Measurements from ENCODE around the gene NT5C.
A peak's percentile ranks its signal among the peaks of the same experiment; 100 is the strongest.
"Not testable (repeated sequence)": the region's sequence is repeated elsewhere in the genome, so short reads cannot be mapped to it uniquely, and the experiment has no call there.

The NT5C gene

GRCh38 chr17:75133001-75133400 is 1.5 kb upstream of the NT5C start:
- peaks cover 39% of the 10 kb centered on the region for H3K36me3 ChIP-seq (ENCODE audit: control insufficient read depth, low read length)
- H3K4me1 ChIP-seq (ENCODE audit: control insufficient read depth, low read length), result peaks cover 16% of the 10 kb centered on the region
- H3K9me2 ChIP-seq (replicated peaks; ENCODE audit: control insufficient read depth, low read length), result no peaks in the 10 kb centered on the region
- no peak overlapping the region for H3K4me2 ChIP-seq (ENCODE audit: low read length)
- no peak overlapping the region for H3K27ac ChIP-seq (ENCODE audit: low read depth, low read length)
- no peaks in the 10 kb centered on the region for H3K9me3 ChIP-seq (ENCODE audit: control insufficient read depth, insufficient read depth, low read length)
- H3K4me3 ChIP-seq (ENCODE audit: low read length), result no peak overlapping the region
- H3K79me2 ChIP-seq (ENCODE audit: control insufficient read depth, low read length), result peaks cover 21% of the 10 kb centered on the region
- TF ChIP-seq CTCF (IDR thresholded peaks at IDR 0.05; ENCODE audit: low read depth, low read length, poor library complexity, severe bottlenecking) (no peak), EZH2phosphoT487 (IDR thresholded peaks at IDR 0.05; ENCODE audit: borderline replicate concordance, low read length) (no peak)
- peaks cover 32% of the 10 kb centered on the region for H3F3A ChIP-seq (ENCODE audit: control insufficient read depth, insufficient read depth)
- H3K27me3 ChIP-seq (ENCODE audit: control insufficient read depth, low read length), result no peaks in the 10 kb centered on the region
- H4K20me1 ChIP-seq (ENCODE audit: control insufficient read depth, insufficient read depth, low read depth, low read length), result no peaks in the 10 kb centered on the region

DNA sequence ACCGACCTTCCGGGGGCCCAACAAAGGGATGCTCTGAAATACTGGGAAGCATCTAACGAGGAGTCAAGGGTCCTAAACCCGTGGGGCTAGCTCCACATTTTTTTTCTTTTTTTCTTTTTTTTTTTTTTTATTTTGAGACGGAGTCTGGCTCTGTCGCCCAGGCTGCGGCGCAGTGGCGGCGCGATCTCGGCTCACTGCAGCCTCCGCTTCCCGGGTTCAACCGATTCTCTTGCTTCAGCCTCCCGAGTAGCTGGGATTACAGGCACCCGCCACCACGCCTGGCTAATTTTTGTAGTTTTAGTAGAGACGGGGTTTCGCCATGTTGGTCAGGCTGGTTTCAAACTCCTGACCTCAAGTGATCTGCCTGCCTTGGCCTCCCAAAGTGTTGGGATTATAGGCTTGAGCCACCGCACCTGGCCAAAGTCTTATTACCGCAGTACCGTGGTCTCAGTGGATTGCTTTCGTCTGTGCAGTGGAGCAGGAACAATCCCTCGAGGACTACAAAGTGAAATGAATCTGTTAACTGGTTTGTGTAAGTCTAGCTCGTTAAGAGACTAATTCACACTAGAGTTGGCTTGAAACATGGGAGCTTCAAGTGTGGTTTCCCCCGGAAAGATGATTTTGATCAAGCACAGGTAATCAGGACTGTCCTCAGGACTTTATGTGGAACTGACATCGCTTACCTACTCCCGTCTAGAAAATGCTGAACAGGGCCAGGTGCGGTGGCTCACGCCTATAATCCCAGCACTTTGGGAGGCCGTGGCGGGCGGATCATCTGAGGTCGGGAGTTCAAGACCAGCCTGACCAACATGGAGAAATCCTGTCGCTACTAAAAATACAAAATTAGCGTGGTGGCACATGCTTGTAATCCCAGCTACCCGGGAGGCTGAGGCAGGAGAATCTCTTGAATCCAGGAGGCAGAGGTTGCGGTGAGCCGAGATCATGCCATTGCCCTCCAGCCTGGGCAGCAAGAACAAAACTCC is 767 bp upstream of the NT5C start:
- H4K20me1 ChIP-seq (ENCODE audit: control insufficient read depth, insufficient read depth, low read depth, low read length); H3K9me2 ChIP-seq (replicated peaks; ENCODE audit: control insufficient read depth, low read length); H3K27me3 ChIP-seq (ENCODE audit: control insufficient read depth, low read length); H3K9me3 ChIP-seq (ENCODE audit: control insufficient read depth, insufficient read depth, low read length): not testable (repeated sequence)
- H3K79me2 ChIP-seq (ENCODE audit: control insufficient read depth, low read length), result peaks cover 21% of the 10 kb centered on the region
- H3K4me2 ChIP-seq (ENCODE audit: low read length), result peak overlapping the region; percentile 66
- peaks cover 33% of the 10 kb centered on the region for H3K36me3 ChIP-seq (ENCODE audit: control insufficient read depth, low read length)
- H3F3A ChIP-seq (ENCODE audit: control insufficient read depth, insufficient read depth), result peaks cover 37% of the 10 kb centered on the region
- H3K27ac ChIP-seq (ENCODE audit: low read depth, low read length), result peak overlapping the region; percentile 78
- peaks cover 16% of the 10 kb centered on the region for H3K4me1 ChIP-seq (ENCODE audit: control insufficient read depth, low read length)
- H3K4me3 ChIP-seq (ENCODE audit: low read length), result peak overlapping the region; percentile 93

- peak overlapping the region; percentile 66 for H3K4me2 ChIP-seq (ENCODE audit: low read length)
- H3K4me1 ChIP-seq (ENCODE audit: control insufficient read depth, low read length), result peaks cover 21% of the 10 kb centered on the region
- peaks cover 28% of the 10 kb centered on the region for H3K36me3 ChIP-seq (ENCODE audit: control insufficient read depth, low read length)
- peaks cover 21% of the 10 kb centered on the region for H3K79me2 ChIP-seq (ENCODE audit: control insufficient read depth, low read length)
- H3K27ac ChIP-seq (ENCODE audit: low read depth, low read length), result peak overlapping the region; percentile 78
- no peaks in the 10 kb centered on the region for H4K20me1 ChIP-seq (ENCODE audit: control insufficient read depth, insufficient read depth, low read depth, low read length)
- peaks cover 26% of the 10 kb centered on the region for H3F3A ChIP-seq (ENCODE audit: control insufficient read depth, insufficient read depth)
- H3K9me3 ChIP-seq (ENCODE audit: control insufficient read depth, insufficient read depth, low read length), result no peaks in the 10 kb centered on the region
- no peak for TF ChIP-seq EZH2phosphoT487 (IDR thresholded peaks at IDR 0.05; ENCODE audit: borderline replicate concordance, low read length)
- TF ChIP-seq CTCF (IDR thresholded peaks at IDR 0.05; ENCODE audit: low read depth, low read length, poor library complexity, severe bottlenecking), result peak; percentile 81
- peak overlapping the region; percentile 93 for H3K4me3 ChIP-seq (ENCODE audit: low read length)
- no peaks in the 10 kb centered on the region for H3K27me3 ChIP-seq (ENCODE audit: control insufficient read depth, low read length)
- no peaks in the 10 kb centered on the region for H3K9me2 ChIP-seq (replicated peaks; ENCODE audit: control insufficient read depth, low read length)
Measured at GRCh38 chr17:75130632-75131277, 787 bp downstream of the NT5C start.

Data from DOHH2 (cell line).